Mesodermal cell (in vitro differentiated cells): ENCODE results near the gene RPL36. TPM values are rescaled to one million over a fixed set of nuclear protein-coding genes. Genes with fewer than 3 reads are reported as not detected.
A peak's percentile ranks its signal among the peaks of the same experiment; 100 is the strongest.

ENCODE experiments used
- H3K27ac ChIP-seq: 2 replicates; pipeline ENCODE4 v1.7.0; 2013; ENCODE audit warnings: mild to moderate bottlenecking, low read depth, low read length, moderate library complexity; ENCODE audit not compliant: severe bottlenecking
- H3K36me3 ChIP-seq: 2 replicates; pipeline ENCODE4 v1.7.1; 2013; ENCODE audit warnings: mild to moderate bottlenecking, low read length, moderate library complexity; ENCODE audit not compliant: control insufficient read depth, insufficient read depth
- H3K4me1 ChIP-seq: one replicate; pipeline ENCODE4 v1.7.1; 2013; ENCODE audit warnings: mild to moderate bottlenecking, low read length; ENCODE audit not compliant: insufficient read depth, control insufficient read depth, poor library complexity, severe bottlenecking
- H3K4me3 ChIP-seq: 2 replicates; pipeline ENCODE4 v1.7.0; 2013; ENCODE audit warnings: low read length, control low read depth, mild to moderate bottlenecking; ENCODE audit not compliant: insufficient read depth, poor library complexity, severe bottlenecking; ENCODE audit errors: extremely low read depth
- H3K9me3 ChIP-seq: 2 replicates; pipeline ENCODE4 v1.7.1; 2013; ENCODE audit warnings: mild to moderate bottlenecking, low read length, moderate library complexity; ENCODE audit not compliant: control insufficient read depth
- WGBS, 2 experiments: methylation state at CpG; one replicate each; pipeline ENCODE4 v1.1.5; 2013; ENCODE audit warnings: missing lambda C conversion rate in 2 of 2; ENCODE audit not compliant: insufficient coverage in 2 of 2; 5-methylcytosine and 5-hydroxymethylcytosine counted together
- polyA plus RNA-seq, 2 experiments: library from polyadenylated mRNA; stranded (reverse); fragments of 50-300 nt; gene quantifications; one replicate each; pipeline ENCODE4 v1.2.3, GENCODE V29; 2013

The RPL36 gene
- 928 TPM for polyA plus RNA-seq (2013, experiment 1 of 2)
- 834 TPM for polyA plus RNA-seq (2013, experiment 2 of 2)

DNA sequence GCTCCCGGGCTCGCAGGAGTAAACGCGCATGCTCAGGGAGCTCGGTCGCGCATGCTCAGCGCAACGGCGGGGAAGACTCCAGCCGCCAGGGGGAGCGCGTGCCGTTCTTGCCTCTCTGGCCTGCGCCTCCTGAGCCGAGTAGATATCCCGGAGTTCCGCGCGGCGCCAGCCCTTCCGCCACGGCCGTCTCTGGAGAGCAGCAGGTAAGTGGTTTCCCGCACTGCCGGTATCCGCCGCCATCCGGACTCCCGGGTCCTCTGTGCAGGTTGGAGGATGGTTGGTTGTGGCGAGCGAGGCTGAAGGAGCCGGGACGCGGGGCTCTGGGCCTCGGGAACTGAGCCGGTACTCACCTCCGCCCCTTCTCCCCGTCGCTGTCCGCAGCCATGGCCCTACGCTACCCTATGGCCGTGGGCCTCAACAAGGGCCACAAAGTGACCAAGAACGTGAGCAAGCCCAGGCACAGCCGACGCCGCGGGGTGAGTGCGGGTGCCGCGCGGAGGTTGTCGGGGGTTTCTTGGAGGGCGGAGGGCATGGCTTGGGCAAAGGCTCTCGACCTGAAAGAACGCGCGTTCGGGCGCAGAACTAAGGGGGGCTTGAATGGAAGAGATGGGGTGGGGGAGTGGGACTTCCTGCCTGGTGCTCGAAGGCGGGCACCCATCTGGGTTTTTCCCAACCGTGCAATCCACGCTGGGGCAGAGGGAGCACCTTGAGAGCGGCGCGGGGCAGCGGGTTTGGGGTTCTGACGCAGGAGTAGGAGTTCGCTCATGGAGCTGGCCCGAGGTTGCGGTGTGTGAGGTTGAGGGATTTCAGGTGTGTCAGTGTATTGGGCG is at the start of gene RPL36:
Gene RPL36, plus strand, starts transcription at position 171 of the 830 bp plus-strand sequence. Its CDS starts 213 bp downstream, at position 384.
- WGBS, 2 experiments: 1% methylated on average over 49 to 62 of the region's 73 CpGs

GRCh38 chr19:5641171-5641570 is 48.9 kb upstream of the RPL36 start:
- WGBS, 2 experiments: 86 to 100% methylated on average over 4 of the region's 4 CpGs
- Histone ChIP-seq H3K9me3 (no peaks in the 10 kb centered on the region), H3K36me3 (peaks cover 71% of the 10 kb centered on the region)

More for the DNA sequence above, at the start of gene RPL36:
- Histone ChIP-seq H3K4me1 (no peaks in the 10 kb centered on the region), H3K4me3 (peak within 1 kb of the TSS; percentile 94), H3K36me3 (peaks cover 42% of the 10 kb centered on the region), H3K27ac (peak within 1 kb of the TSS; percentile 83), H3K9me3 (no peaks in the 10 kb centered on the region)

DNA sequence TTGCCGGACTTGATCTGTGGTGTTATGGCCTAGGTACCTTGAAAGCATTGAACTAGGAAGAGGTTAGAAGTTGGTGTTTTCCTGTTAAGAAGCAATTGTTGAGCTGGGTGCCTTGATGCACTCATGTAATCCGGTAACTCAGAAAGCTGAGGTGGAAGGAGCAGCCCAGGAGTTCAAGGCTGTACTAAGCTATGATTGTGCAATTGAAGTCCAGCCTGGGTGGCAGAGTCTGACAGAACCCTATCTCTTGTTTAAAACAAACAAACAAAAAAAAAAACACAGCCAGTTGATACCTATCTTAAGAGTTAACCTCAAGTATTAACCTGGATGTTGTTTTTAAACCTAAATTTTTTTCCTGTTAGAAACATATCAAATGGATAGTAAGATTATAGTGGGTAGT is 47.9 kb upstream of the RPL36 start:
- H3K27ac ChIP-seq: no peak overlapping the region
- peaks cover 9% of the 10 kb centered on the region for H3K4me1 ChIP-seq
- H3K36me3 ChIP-seq: peaks cover 74% of the 10 kb centered on the region
- no peak overlapping the region for H3K4me3 ChIP-seq
- H3K9me3 ChIP-seq: no peaks in the 10 kb centered on the region
- 88 to 100% methylated on average over 2 of the region's 2 CpGs for WGBS, 2 experiments

More at GRCh38 chr19:5641171-5641570, 48.9 kb upstream of the RPL36 start:
- Histone ChIP-seq H3K27ac (no peak overlapping the region), H3K4me1 (peaks cover 9% of the 10 kb centered on the region), H3K4me3 (no peak overlapping the region)

DNA sequence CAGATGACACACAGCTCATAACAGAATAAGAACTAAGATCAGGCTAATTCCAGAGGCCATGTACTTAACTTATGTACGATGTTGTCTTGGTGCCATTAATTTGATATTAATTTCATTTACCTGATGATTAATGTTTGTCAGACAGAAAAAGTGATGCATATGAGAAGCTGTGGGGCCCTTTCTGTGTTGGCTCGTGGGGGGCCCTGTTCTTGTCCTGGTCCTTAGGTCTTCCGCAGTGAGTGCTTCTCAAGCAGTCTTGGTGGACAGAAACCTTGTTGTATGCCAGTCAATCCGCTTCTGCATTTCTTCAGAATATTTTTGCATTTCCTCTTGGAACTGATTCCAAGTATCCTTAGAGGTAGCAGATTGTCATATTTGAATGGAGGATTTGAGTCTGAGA is 47.0 kb upstream of the RPL36 start:
- peaks cover 9% of the 10 kb centered on the region for H3K4me1 ChIP-seq
- no peak overlapping the region for H3K4me3 ChIP-seq
- WGBS, 2 experiments: 95 to 100% methylated on average over 3 of the region's 4 CpGs
- H3K27ac ChIP-seq: no peak overlapping the region
- H3K9me3 ChIP-seq: no peaks in the 10 kb centered on the region
- H3K36me3 ChIP-seq: peaks cover 78% of the 10 kb centered on the region

DNA sequence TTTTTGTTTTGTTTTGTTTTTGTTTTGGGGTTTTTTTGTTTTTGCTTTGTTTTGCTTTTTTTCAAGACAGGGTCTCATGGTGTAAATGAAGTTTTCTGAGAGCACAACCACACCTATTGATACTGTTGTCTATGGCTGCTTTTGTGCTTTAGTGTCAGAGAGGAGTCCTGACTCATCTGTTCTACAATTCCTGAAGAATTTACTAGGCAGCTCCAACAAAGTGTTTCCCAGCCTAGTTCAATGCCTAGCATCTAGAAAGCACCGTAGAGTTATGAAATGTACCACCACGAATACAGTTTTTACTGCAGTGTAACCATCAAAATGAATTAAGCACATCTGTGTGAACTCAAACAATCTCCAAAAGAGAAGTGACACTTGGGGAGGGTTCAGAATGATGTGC is 46.1 kb upstream of the RPL36 start:
- 86% methylated on average over 1 of the region's 2 CpGs; no CpG with 5 or more reads in 1 of the 2 experiments for WGBS, 2 experiments
- H3K4me1 ChIP-seq: peaks cover 9% of the 10 kb centered on the region
- H3K9me3 ChIP-seq: no peaks in the 10 kb centered on the region
- H3K27ac ChIP-seq: no peak overlapping the region
- H3K36me3 ChIP-seq: peaks cover 79% of the 10 kb centered on the region
- H3K4me3 ChIP-seq: no peak overlapping the region

DNA sequence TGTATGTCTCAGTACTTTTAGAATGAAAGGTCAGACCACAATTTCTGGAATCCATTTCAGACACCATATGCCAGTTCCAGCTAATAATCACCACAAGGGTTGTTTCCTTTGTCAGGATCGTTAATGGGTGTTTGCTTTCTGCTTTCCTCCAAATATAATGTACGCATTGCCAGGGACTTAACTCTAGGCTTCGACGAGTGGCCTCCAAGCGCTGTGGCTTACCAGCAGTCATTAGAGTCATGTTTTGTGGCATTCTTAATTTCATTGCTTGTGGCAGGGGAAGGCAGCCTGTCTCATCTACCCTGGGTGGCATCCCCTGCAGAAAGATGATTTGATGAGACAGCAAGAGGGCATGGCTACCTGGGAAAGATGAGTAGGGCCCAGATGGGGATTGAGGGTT is 44.7 kb upstream of the RPL36 start:
- 96 to 98% methylated on average over 5 of the region's 5 CpGs for WGBS, 2 experiments
- Histone ChIP-seq H3K9me3 (no peaks in the 10 kb centered on the region), H3K36me3 (peaks cover 87% of the 10 kb centered on the region), H3K4me1 (peaks cover 8% of the 10 kb centered on the region), H3K27ac (no peak overlapping the region), H3K4me3 (no peak overlapping the region)

DNA sequence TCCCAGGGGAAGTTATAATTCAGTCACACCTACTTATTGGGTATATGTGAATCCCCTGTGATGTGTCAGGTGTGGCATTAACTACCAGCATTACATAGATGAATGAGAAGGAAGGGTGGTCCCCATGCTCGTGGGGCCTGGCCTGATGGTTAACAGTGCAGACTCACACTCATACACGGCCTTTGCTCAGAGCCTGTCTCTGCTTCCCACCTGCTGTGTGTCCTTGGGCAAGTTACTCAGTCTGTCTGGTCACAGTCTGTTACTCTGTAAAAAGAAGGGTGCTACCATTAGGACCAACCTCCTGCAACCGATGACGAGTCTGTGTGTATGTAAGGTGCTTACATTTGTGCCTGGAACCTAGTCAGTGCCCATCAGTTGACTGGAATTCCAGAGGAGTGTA is 43.4 kb upstream of the RPL36 start:
- no peak overlapping the region for H3K4me3 ChIP-seq
- no peaks in the 10 kb centered on the region for H3K9me3 ChIP-seq
- 100% methylated on average over 4 of the region's 4 CpGs; no CpG with 5 or more reads in 1 of the 2 experiments for WGBS, 2 experiments
- H3K36me3 ChIP-seq: peaks cover 89% of the 10 kb centered on the region
- H3K27ac ChIP-seq: no peak overlapping the region
- H3K4me1 ChIP-seq: no peaks in the 10 kb centered on the region

- Histone ChIP-seq H3K9me3 (no peaks in the 10 kb centered on the region), H3K36me3 (peaks cover 89% of the 10 kb centered on the region), H3K27ac (no peak overlapping the region), H3K4me3 (no peak overlapping the region), H3K4me1 (no peaks in the 10 kb centered on the region)
- 98 to 100% methylated on average over 3 of the region's 11 CpGs for WGBS, 2 experiments
Observed at GRCh38 chr19:5648464-5648863, 41.6 kb upstream of the RPL36 start.

DNA sequence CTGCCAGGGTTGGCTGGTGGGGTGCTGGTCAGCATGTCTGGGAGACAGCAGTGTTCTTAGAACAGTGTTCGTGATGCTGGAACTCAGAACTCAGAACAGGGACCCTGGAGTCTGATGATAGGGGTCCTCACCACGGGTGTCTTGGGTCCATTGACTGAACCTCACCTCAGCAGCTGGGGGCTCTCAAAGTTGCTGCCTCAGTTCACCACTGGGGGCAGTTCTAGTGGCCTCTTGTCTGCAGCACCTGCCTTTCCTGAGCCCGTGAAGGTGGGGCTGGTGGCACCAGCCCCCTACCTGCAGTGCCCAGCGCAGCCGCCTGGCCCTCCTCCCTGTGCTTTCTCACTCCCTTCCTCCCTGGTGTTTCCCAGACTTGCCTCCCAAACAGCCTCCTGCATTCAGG is 38.7 kb upstream of the RPL36 start:
- Histone ChIP-seq H3K27ac (no peak overlapping the region), H3K4me3 (no peak overlapping the region), H3K9me3 (no peaks in the 10 kb centered on the region), H3K4me1 (no peaks in the 10 kb centered on the region), H3K36me3 (peaks cover 89% of the 10 kb centered on the region)
- WGBS, 2 experiments: 90 to 98% methylated on average over 5 of the region's 5 CpGs

DNA sequence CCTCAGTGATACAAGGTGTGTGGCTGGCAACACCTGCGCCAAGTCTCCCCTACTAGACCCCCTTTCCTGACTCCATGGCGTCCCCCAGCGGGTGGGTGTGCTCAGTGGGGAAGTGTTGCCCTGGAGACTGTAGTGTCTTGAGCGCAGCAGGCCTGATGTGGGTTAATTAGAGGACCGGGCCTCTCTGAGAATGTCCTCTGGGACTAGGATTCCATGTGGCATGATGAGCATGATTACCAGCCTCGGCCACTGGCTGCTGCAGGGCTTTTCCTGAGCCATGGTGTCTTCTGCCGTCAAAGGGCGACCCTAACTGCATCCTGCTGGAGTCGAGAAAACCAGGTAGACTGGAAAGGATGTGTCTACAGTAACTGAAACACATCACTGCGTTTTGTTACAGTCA is 37.8 kb upstream of the RPL36 start:
- H3K4me3 ChIP-seq: no peak overlapping the region
- H3K27ac ChIP-seq: no peak overlapping the region
- H3K4me1 ChIP-seq: no peaks in the 10 kb centered on the region
- H3K9me3 ChIP-seq: no peaks in the 10 kb centered on the region
- H3K36me3 ChIP-seq: peaks cover 89% of the 10 kb centered on the region
- WGBS, 2 experiments: 92 to 100% methylated on average over 6 to 8 of the region's 10 CpGs

DNA sequence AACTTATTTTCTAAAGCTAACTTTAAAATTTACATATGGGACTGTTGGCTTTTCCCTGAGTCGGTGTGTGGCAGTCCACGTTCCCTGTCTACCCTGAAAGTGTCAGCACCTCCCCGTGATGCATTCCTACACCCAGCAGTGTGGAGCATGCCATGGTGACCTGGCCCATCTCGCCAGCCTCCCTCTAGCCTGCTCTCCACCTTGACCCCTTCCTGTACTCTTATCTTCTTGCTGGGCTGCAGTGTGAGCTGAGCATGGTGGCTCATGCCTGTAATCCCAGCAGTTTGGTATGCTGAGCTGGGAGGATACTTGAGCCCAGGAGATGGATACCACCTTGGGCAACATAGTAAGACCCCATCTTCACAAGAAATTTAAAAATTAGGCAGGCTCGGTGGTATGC is 35.2 kb upstream of the RPL36 start:
- H3K36me3 ChIP-seq: peaks cover 87% of the 10 kb centered on the region
- H3K9me3 ChIP-seq: no peaks in the 10 kb centered on the region
- H3K4me3 ChIP-seq: no peak overlapping the region
- WGBS, 2 experiments: 97 to 100% methylated on average over 4 to 5 of the region's 5 CpGs
- no peak overlapping the region for H3K27ac ChIP-seq
- H3K4me1 ChIP-seq: no peaks in the 10 kb centered on the region
